Right cardiac atrium (tissue), 5 donors: ENCODE data around the gene TEX14. TPM values are rescaled to one million over a fixed set of nuclear protein-coding genes. Genes with fewer than 3 reads are reported as not detected.

Experiments
- ATAC-seq, 2 donors: fragments of 200-7000 bp; cut with Tn5 transposase; one replicate each; pipeline versions ENCODE4 v1.8.0 to v1.9.1; 2020; ENCODE audit warnings: moderate library complexity in 2 of 2, mild to moderate bottlenecking in 1 of 2
- DNase-seq, 3 donors: peaks; one replicate each; pipeline ENCODE4 v3.0.0-alpha.2; 2020
- H3K27ac ChIP-seq: one replicate; pipeline ENCODE4 v1.5.1; 2013; ENCODE audit warnings: mild to moderate bottlenecking, low read length, control low read depth, moderate library complexity
- H3K27me3 ChIP-seq: one replicate; pipeline ENCODE4 v1.6.1; 2013; ENCODE audit not compliant: control insufficient read depth, insufficient read depth
- H3K4me1 ChIP-seq: one replicate; pipeline ENCODE4 v1.6.1; 2013; ENCODE audit warnings: low read length; ENCODE audit not compliant: control insufficient read depth, insufficient read depth
- H3K4me3 ChIP-seq: one replicate; pipeline ENCODE4 v1.5.1; 2013; ENCODE audit warnings: low read length, control low read depth
- H3K9me3 ChIP-seq: one replicate; pipeline ENCODE4 v1.6.1; 2013; ENCODE audit warnings: low read length; ENCODE audit not compliant: control insufficient read depth
- WGBS: extraction: QIAGEN DNeasy Blood & Tissue Kit; methylation state at CpG from one replicate; pipeline ENCODE4 v1.1.7; 2013; 5-methylcytosine and 5-hydroxymethylcytosine counted together
- intact Hi-C, 4 donors: fragments of 100-400 bp; cut with DNase I; formaldehyde crosslinking; loops; one replicate each; pipeline versions ENCODE4 v1.11.0 to v1.14.0; 2022 to 2023
- polyA plus RNA-seq: library from polyadenylated mRNA; stranded (reverse); fragments of 200-250 nt; gene quantifications from one replicate; pipeline ENCODE4 v1.2.3, GENCODE V29; 2013
- total RNA-seq, 4 donors: library from RNA; stranded (reverse); fragmentation: NEBNext Ultra II Directional; extraction: Animal tissue kit (Norgen Biotek cat#: 25700); gene quantifications; one replicate each; pipeline ENCODE4 v1.2.1, GENCODE V29; 2021
- donor health status: healthy with polysubstance abuse.
- donor health status: DM: no; HTN: yes; CAD: no.
- donor health status: DM: no; HTN: no; CAD: no.
- donor health status: DM: no; HTN: yes; CAD: no; lungs with severe emphysema.
- donor health status: DM: yes; HTN: yes; CAD: no.

TEX14 gene
- total and polyA plus RNA-seq, 5 donors = 0.15 to 0.57 (median 0.24) TPM; not detected in 1

GRCh38 chr17:58517928-58518609, 173.8 kb downstream of the TEX14 start:
- intact Hi-C loops = loop anchor here in 3 of 4 donors (5.0 kb wide), 2 partner anchors 174 to 489 kb away; partner anchors contain the start of genes RAD51C (in 2 of the 3) and TEX14 (in 2 of the 3)
- H3K27ac ChIP-seq = peak overlapping the region; percentile 98
- under 1% methylated on average over 39 of the region's 39 CpGs for WGBS
- peak overlapping the region; percentile 64 for H3K4me3 ChIP-seq
- no peaks in the 10 kb centered on the region for H3K9me3 ChIP-seq
- DNase-seq (peak; percentile 100), ATAC-seq (peak; percentile 92 to 94)
- H3K27me3 ChIP-seq = no peaks in the 10 kb centered on the region
- peaks cover 8% of the 10 kb centered on the region for H3K4me1 ChIP-seq

- Histone ChIP-seq H3K27me3 (no peaks in the 10 kb centered on the region), H3K4me3 (peak overlapping the region; percentile 55), H3K9me3 (no peaks in the 10 kb centered on the region), H3K4me1 (peaks cover 8% of the 10 kb centered on the region), H3K27ac (peak overlapping the region; percentile 86)
- intact Hi-C loops = loop anchor here in 3 of 4 donors (5.0 kb wide), 2 partner anchors 175 to 490 kb away; partner anchors contain the start of genes RAD51C (in 2 of the 3) and TEX14 (in 2 of the 3)
- ATAC-seq (no peak), DNase-seq (no peak)
- WGBS = under 1% methylated on average over 27 of the region's 27 CpGs
Observed at GRCh38 chr17:58517378-58517927, 174.4 kb downstream of the TEX14 start.

GRCh38 chr17:58516644-58517377, 175.0 kb downstream of the TEX14 start:
- H3K4me3 ChIP-seq = peak overlapping the region; percentile 55
- no peaks in the 10 kb centered on the region for H3K27me3 ChIP-seq
- 45% methylated on average over 2 of the region's 2 CpGs for WGBS
- H3K27ac ChIP-seq = peak overlapping the region; percentile 86
- intact Hi-C loops = loop anchor here in 3 of 4 donors (5.0 kb wide), 2 partner anchors 175 to 490 kb away; partner anchors contain the start of genes RAD51C (in 2 of the 3) and TEX14 (in 2 of the 3)
- peaks cover 8% of the 10 kb centered on the region for H3K4me1 ChIP-seq
- no peaks in the 10 kb centered on the region for H3K9me3 ChIP-seq
- ATAC-seq = no peak
- DNase-seq = no peak

- WGBS = 67% methylated on average over 2 of the region's 2 CpGs
- Histone ChIP-seq H3K9me3 (no peaks in the 10 kb centered on the region), H3K4me3 (no peak overlapping the region), H3K27ac (no peak overlapping the region), H3K4me1 (peaks cover 8% of the 10 kb centered on the region), H3K27me3 (no peaks in the 10 kb centered on the region)
- no peak for ATAC-seq
- intact Hi-C loops = loop anchor here in 3 of 4 donors (5.0 kb wide), 2 partner anchors 177 to 492 kb away; partner anchors contain the start of genes RAD51C (in 2 of the 3) and TEX14 (in 2 of the 3)
- DNase-seq = no peak
Observed at GRCh38 chr17:58515286-58515685, 176.6 kb downstream of the TEX14 start.

- Histone ChIP-seq H3K4me3 (peak overlapping the region; percentile 78), H3K27ac (peak overlapping the region; percentile 25), H3K4me1 (peaks cover 8% of the 10 kb centered on the region), H3K27me3 (no peaks in the 10 kb centered on the region), H3K9me3 (no peaks in the 10 kb centered on the region)
- no peak for ATAC-seq
- WGBS = 19% methylated on average over 11 of the region's 11 CpGs
- intact Hi-C loops = loop anchor here in 3 of 4 donors (5.0 kb wide), 2 partner anchors 178 to 493 kb away; partner anchors contain the start of genes RAD51C (in 2 of the 3) and TEX14 (in 2 of the 3)
- DNase-seq = no peak
Observed at GRCh38 chr17:58514770-58515157, 177.1 kb downstream of the TEX14 start.

GRCh38 chr17:58513965-58514769, 177.7 kb downstream of the TEX14 start, which contains the start of gene MTMR4:
MTMR4 (minus strand) TSS chr17:58514638; CDS start chr17:58514407, 231 bp downstream.
- peaks cover 8% of the 10 kb centered on the region for H3K4me1 ChIP-seq
- peak; percentile 56 to 65 for ATAC-seq
- intact Hi-C loops = no loop called here
- peak; percentile 84 to 94 (median 94) for DNase-seq
- H3K27ac ChIP-seq = peak within 1 kb of the TSS; percentile 32
- no peaks in the 10 kb centered on the region for H3K27me3 ChIP-seq
- WGBS = under 1% methylated on average over 64 of the region's 64 CpGs
- no peaks in the 10 kb centered on the region for H3K9me3 ChIP-seq
- H3K4me3 ChIP-seq = peak within 1 kb of the TSS; percentile 78

GRCh38 chr17:58513267-58513964, 178.4 kb downstream of the TEX14 start:
- Histone ChIP-seq H3K4me3 (peak overlapping the region; percentile 78), H3K27ac (no peak overlapping the region), H3K27me3 (no peaks in the 10 kb centered on the region), H3K9me3 (no peaks in the 10 kb centered on the region), H3K4me1 (peaks cover 8% of the 10 kb centered on the region)
- 33% methylated on average over 14 of the region's 14 CpGs for WGBS
- DNase-seq (no peak), ATAC-seq (no peak)
- intact Hi-C loops = no loop called here

GRCh38 chr17:58510075-58510474, 181.8 kb downstream of the TEX14 start:
- Histone ChIP-seq H3K4me3 (no peak overlapping the region), H3K9me3 (no peaks in the 10 kb centered on the region), H3K27ac (no peak overlapping the region), H3K4me1 (peaks cover 5% of the 10 kb centered on the region), H3K27me3 (no peaks in the 10 kb centered on the region)
- ATAC-seq (no peak), DNase-seq (no peak)
- intact Hi-C loops = no loop called here
- 89% methylated on average over 5 of the region's 5 CpGs for WGBS

GRCh38 chr17:58508341-58509067, 183.3 kb downstream of the TEX14 start:
- no peak overlapping the region for H3K27ac ChIP-seq
- intact Hi-C loops = no loop called here
- H3K9me3 ChIP-seq = no peaks in the 10 kb centered on the region

More at GRCh38 chr17:58508341-58509067, 183.3 kb downstream of the TEX14 start:
- 69% methylated on average over 10 of the region's 10 CpGs for WGBS
- Histone ChIP-seq H3K27me3 (no peaks in the 10 kb centered on the region), H3K4me1 (peaks cover under 1% of the 10 kb centered on the region), H3K4me3 (no peak overlapping the region)
- DNase-seq (no peak), ATAC-seq (no peak)
